Raji (cell line): ENCODE results near the gene RASGRP3.

Experiments used
- POLR2A ChIP-seq: IDR thresholded peaks from 2 replicates; pipeline ENCODE4 v1.6.1; 2011; ENCODE audit warnings: low read depth, low read length, control low read depth; ENCODE audit not compliant: insufficient read depth

The RASGRP3 gene

DNA sequence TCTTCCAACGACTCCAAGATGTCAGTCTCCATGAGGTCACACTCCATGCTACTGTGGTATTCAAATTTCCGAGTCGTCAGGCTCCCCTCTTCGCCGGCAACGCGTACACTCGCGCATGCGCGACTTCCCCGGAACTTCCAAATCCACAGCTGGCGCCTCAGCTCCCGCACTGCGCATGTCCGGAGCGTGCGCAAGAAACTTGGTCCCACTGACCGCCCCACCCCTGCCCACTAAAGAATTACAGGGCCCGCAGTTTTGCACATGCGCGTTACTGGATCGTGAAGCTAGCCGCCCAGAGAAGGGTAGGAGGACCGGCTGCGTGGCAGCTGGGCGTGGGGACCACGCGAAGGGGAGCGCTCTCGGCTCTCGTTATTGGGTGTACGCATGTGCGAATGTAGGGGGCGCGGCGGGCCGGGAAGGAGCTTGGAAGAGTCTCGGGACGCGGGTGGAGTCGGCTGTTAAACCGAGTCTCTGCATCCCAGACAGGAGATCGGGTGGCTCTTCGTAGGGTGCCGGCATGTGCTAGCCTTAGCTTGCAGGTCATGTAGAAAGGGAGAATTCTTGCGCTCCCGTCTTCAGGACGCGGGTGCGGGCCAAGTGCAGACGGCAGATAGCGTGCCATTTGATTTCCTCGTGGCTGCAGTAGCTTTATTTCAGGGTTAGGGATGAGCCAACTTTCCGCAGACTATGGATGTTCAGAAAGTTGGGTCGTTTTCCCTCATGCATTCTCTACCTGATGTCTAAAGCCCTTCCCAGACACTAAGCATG, 122.9 kb downstream of the RASGRP3 start, which contains the start of gene FAM98A:
FAM98A (minus strand) TSS at position 125 of the 768 bp plus-strand sequence; CDS start at position 47, 78 bp downstream.
- peak; percentile 81 for TF ChIP-seq POLR2A

DNA sequence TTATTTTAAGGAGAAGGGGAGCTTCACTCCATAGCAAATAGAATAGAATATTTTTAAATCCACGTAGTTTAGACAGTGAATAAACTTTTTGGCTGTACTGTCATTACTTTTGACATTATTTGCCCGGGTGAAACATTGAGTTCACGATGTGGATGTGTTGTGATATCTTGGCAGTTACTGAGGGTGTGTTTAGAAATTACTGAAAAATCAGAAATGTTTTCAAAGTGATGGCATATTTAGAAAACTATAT, 123.4 kb downstream of the RASGRP3 start:
- no peak for TF ChIP-seq POLR2A

DNA sequence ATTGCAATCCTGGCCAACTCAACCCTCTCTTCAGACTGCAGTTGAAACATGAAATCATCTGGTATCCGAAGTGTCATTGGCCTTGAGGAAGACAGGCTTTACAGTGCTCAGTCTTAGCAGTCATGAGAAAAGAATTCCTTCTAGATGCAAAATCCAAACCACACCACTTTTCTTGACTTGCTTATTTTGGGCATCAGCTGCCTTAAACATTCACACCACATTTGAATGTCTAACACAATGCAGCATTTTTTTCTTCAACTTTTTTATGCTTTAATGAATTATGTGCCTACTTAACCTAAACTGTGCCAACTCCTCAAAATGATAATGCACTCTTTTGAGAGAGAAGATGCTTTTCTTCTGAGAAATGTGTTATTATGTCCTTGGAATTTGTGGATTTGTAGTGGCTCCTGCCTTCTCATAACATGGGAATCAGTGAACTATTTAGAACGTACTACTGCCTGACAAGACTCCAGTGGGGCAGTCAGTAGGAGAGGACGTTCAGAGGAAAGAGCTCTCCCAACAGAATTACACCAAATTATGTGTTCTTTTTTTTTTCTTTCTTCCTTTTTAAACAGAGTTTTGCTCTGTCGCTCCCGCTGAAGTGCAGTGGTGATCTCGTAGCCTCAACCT, 125.9 kb downstream of the RASGRP3 start:
- TF ChIP-seq POLR2A: no peak

DNA sequence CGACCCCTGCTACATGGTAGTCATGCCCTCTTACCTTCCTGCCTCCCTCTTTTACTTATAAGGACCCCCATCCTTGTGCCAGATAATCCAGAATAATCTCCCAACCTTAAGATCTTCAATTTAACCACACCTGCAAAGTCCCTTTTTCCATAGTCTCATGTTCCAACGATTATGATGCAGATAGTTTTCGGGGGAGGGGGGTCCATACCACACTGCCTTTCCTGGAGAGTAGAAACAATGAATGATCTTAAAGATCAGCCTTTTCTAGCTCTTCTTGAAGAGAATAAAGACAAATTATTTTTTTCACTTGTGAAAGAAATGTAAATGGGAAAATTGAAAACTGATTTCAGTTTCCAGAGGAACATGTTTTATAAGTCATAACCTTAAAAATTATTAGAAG, 127.0 kb downstream of the RASGRP3 start:
- TF ChIP-seq POLR2A: no peak

DNA sequence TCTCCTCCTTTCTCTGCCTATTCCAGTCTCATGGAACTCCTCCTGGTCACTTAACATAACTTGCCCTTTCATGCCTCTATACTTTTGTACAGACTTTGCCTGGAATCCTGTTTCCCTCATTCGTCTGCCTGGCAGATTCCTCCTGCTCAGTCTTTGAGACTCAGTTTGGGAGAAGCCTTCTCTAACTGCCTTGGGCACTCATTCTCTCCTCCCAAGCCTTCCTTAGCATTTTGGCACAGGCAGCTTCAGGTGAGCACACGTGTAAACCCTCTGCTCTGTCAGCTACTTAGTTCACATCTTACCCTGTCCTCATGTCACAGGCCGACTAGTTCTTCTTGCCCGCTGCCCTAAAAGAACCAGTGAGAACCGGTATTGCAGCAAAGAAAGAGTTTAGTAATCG, 128.6 kb downstream of the RASGRP3 start:
- TF ChIP-seq POLR2A: no peak

DNA sequence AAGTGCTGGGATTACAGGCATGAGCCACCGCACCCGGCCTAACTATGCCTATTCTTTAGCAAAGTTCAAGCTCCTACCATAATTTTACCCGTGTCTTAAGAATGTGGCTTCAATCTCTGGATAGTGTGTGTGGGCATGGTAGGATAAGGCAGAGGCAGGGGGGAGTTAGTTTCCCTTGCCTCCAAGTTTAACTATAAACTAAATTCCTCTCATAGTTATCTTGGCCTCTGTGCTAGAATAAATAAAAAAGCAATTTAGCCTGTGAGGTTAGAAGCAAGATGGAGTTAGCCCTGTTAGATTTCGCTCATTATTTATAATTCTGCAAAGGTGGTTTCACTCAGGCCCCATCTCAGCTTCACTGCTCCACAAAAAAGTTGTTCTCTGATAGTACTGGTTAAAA, 129.7 kb downstream of the RASGRP3 start:
- no peak for TF ChIP-seq POLR2A

DNA sequence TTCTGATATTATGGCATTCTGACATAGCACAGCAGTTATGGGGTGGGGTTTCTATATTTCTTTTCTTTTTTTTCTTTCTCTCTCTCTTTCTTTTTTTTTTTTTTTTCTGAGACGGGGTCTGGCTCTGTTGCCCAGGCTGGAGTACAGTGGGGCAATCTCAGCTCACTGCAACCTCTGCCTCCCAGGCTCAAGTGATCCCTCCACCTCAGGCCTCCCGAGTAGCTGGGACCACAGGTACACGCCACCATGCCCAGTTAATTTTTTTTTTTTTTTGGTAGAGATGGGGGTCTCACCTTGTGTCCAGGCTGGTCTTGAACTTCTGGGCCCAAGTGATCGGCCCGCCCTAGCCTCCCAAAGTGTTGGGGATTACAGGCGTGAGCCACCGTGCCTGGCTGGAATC, 130.2 kb downstream of the RASGRP3 start:
- TF ChIP-seq POLR2A: no peak

DNA sequence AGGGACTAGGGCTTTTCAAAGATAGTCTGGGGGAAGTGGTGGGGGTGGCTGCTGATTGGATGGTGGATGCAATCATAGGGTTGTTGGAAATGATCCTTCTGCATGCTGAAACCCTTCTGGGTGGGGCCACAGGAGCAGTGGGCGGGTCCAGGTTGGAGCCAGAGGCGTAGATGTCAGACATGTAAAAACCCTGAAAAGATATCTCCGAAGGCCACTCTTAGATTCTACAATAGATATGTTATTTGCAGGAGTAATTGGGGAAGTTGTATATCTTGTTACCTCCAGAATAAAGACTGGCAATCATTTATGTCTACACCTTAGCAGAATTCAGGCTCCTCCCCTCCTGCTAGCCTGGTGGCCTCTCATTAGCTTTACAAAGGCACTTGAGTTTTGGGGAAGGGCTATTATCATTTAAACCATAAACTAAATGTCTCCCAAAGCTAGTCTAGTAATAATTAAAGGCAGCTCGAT, 130.8 kb downstream of the RASGRP3 start:
- TF ChIP-seq POLR2A: no peak

DNA sequence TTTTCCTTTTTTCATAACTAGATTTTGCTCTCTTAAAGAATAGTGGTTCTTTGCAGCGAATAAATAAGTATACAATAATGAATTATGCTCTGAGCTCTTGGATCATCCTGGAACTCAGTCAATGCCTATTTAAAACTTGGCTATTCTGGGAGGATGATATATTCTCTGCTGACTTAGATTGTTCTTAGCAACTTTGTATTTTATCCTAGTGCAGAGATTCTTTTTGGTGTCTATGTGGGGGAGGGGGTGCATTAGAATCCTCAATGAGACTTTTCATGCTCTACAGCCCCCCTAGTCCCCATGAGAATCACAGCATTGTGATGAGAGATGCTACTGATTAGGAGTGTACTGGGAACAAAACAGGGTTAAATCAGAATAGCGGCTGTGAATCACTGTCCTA, 131.5 kb downstream of the RASGRP3 start:
- no peak for TF ChIP-seq POLR2A

DNA sequence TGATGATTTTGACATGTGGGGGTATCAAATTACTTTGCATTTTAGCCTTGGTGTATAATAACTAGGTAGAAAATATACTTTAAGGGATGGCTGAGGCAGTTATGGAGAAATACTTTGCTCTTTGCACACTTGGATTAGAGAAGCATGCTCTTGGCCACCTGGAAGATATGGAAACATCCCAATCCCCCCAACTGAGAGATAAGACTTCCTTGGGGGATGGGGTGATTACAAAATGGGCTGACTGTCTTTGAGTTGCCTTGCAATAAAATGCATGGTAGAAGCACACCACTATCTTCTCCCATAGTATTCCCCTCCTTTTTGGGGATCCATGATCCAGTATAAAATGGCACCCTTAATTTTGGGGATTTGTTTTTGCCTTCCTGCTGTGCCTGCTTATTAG, 137.7 kb downstream of the RASGRP3 start:
- no peak for TF ChIP-seq POLR2A
